ENCODE measurements around the gene SCO2. TPM values are rescaled to one million over a fixed set of nuclear protein-coding genes. Genes with fewer than 3 reads are reported as not detected.

SCO2 gene
- total RNA-seq, 1 experiment from 2014 or later = 7.0 TPM

DNA sequence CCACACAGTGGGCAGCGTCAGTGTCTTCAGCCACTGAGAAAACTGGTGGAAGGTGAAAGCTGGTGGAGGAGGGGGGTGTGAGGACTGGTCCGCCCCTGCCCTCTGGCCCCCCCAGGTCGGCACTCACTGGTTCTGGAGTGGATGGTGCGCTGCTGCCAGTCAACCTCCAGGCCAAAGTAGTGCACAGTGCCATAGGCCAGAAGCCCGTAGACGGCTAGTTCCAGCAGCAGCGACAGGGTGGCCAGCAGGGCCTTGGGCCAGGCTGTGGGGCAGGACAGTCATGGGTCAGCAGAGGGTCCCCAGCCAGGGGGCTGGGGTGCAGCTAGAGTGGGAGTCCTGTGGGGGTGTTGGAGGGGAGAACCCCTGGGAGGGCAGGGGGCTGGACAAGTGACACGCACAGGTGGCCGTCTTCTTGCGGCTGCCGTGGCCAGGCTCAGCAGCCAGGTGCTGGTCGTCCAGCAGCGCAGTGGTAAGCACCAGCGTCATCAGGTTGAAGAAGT is 20.1 kb downstream of the SCO2 start:
- ChIA-PET CTCF (no interaction called here), POLR2A (no interaction called here), RAD21 (ENCODE audit: low non-redundant PET in 1 of 2, low total read pairs in 2 of 2, uncharacterized antibody in 2 of 2, unreplicated experiment in 2 of 2) (no interaction called here)
- intact Hi-C loops (cut with micrococcal nuclease) = no loop called here
- Histone ChIP-seq H3K27me3 (ENCODE audit: insufficient read depth, low read length) (no peaks in the 10 kb centered on the region), H2AFZ (ENCODE audit: low read depth, low read length, poor library complexity, severe bottlenecking) (no peak overlapping the region), H3K4me2 (ENCODE audit: low read length) (no peak overlapping the region), H3K4me3 (replicated peaks in 1 of 2; ENCODE audit: low read depth in 1 of 2, low read length in 2 of 2) (no peak overlapping the region), H3K36me3 (ENCODE audit: control insufficient read depth in 1 of 2, insufficient read depth in 2 of 2, low read length in 2 of 2) (peaks cover 0 to 8% of the 10 kb centered on the region in 2 experiments; a peak in 1 of 4 replicates), H3K9ac (ENCODE audit: low read length) (no peak overlapping the region), H3K4me1 (ENCODE audit: control insufficient read depth in 1 of 2, insufficient read depth in 2 of 2, low read length in 2 of 2) (peaks cover 10 to 17% of the 10 kb centered on the region in 2 experiments), H3K9me2 (ENCODE audit: insufficient read depth) (no peaks in the 10 kb centered on the region), H3K9me3 (ENCODE audit: control insufficient read depth in 1 of 2, insufficient read depth in 1 of 2, low read depth in 1 of 2, low read length in 2 of 2) (no peaks in the 10 kb centered on the region), H3K79me2 (ENCODE audit: insufficient read depth, low read length) (peaks cover 40% of the 10 kb centered on the region), H3K27ac (ENCODE audit: low read depth, low read length) (peak overlapping the region; percentile 18; the same call in 1 of the 2 replicates), H4K20me1 (ENCODE audit: insufficient read depth) (no peaks in the 10 kb centered on the region)
- BruUV-seq (replicated peaks) = no TSS peak
- TF ChIP-seq CBX3 (IDR thresholded peaks at IDR 0.05; ENCODE audit: low read depth) = no peak
- no peak for TF ChIP-seq POLR2AphosphoS5 (IDR thresholded peaks at IDR 0.05; ENCODE audit: low read depth, low read length)
- no peak for TF ChIP-seq ZNF274 (IDR thresholded peaks at IDR 0.05; ENCODE audit: low read depth, low read length)
- no peak for TF ChIP-seq SRF (IDR thresholded peaks at IDR 0.05; ENCODE audit: low read depth)
- no peak for TF ChIP-seq TCF7L2 (IDR thresholded peaks at IDR 0.05; ENCODE audit: borderline replicate concordance, extremely low read depth, insufficient read depth, insufficient read length)
- no peak for TF ChIP-seq ZFX (IDR thresholded peaks at IDR 0.05)
- TF ChIP-seq EZH2phosphoT487 (IDR thresholded peaks at IDR 0.05; ENCODE audit: borderline replicate concordance) = no peak
- TF ChIP-seq EGR1 (IDR thresholded peaks at IDR 0.05; ENCODE audit: low read depth) = no peak
- TF ChIP-seq, protein P1, sequence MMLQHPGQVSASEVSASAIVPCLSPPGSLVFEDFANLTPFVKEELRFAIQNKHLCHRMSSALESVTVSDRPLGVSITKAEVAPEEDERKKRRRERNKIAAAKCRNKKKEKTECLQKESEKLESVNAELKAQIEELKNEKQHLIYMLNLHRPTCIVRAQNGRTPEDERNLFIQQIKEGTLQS (IDR thresholded peaks at IDR 0.05) = no peak
- DNase-seq (ENCODE audit: low read depth, low spot score) (no peak), ATAC-seq (no peak)

DNA sequence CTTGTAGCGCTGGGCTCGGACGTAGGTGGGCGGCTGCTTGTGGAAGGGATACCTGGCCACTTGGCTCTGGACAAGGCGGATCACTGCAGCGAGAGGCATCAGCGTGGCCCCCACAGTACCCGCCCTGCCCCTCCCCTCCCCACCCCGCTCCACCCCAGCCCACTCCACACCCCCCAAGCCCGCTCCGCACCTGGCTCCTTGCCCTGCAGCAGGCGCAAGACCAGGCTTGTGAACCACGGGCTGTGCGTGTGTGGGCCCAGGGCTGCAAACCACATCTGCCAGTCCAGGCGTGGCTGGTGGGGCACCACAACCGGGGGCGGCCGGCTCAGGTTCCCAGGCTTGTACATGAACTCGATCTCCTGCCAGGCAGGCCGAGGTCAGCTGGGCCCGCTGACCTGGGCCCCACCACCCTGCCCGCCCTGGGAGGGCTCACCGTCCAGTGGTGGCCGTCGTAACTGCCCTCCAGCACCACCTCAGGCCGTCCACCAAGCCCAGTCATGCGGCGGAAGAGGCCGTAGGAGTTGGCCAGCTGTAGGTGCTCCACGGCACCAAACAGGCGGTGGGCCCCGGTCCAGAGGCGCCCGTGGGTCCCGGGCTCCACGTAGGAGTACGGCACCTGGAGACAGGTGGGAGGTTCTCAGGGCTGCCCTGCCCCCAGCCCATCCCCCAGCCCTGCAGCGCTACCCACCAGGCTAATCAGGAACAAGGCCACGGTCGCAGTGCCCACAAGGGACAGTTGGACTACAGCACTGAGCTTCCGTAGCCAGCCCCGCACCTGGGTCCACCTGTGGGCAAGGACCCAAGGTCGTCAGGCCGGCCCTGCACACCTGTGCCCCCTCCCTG is 20.8 kb downstream of the SCO2 start:
- BruUV-seq (replicated peaks) = no TSS peak
- Histone ChIP-seq H3K9ac (ENCODE audit: low read length) (no peak overlapping the region), H3K9me3 (ENCODE audit: control insufficient read depth in 1 of 2, insufficient read depth in 1 of 2, low read depth in 1 of 2, low read length in 2 of 2) (no peaks in the 10 kb centered on the region), H3K9me2 (ENCODE audit: insufficient read depth) (no peaks in the 10 kb centered on the region), H3K27ac (ENCODE audit: low read depth, low read length) (no peak overlapping the region; the same call in 1 of the 2 replicates), H4K20me1 (ENCODE audit: insufficient read depth) (no peaks in the 10 kb centered on the region), H2AFZ (ENCODE audit: low read depth, low read length, poor library complexity, severe bottlenecking) (no peak overlapping the region), H3K36me3 (ENCODE audit: control insufficient read depth in 1 of 2, insufficient read depth in 2 of 2, low read length in 2 of 2) (peaks cover 0 to 8% of the 10 kb centered on the region in 2 experiments; a peak in 1 of 4 replicates), H3K27me3 (ENCODE audit: insufficient read depth, low read length) (no peaks in the 10 kb centered on the region), H3K4me2 (ENCODE audit: low read length) (no peak overlapping the region), H3K4me3 (replicated peaks in 1 of 2; ENCODE audit: low read depth in 1 of 2, low read length in 2 of 2) (no peak overlapping the region), H3K4me1 (ENCODE audit: control insufficient read depth in 1 of 2, insufficient read depth in 2 of 2, low read length in 2 of 2) (peaks cover 8 to 17% of the 10 kb centered on the region in 2 experiments), H3K79me2 (ENCODE audit: insufficient read depth, low read length) (peaks cover 32% of the 10 kb centered on the region)
- no peak for TF ChIP-seq POLR2AphosphoS5 (IDR thresholded peaks at IDR 0.05; ENCODE audit: low read depth, low read length)
- TF ChIP-seq, protein P2, sequence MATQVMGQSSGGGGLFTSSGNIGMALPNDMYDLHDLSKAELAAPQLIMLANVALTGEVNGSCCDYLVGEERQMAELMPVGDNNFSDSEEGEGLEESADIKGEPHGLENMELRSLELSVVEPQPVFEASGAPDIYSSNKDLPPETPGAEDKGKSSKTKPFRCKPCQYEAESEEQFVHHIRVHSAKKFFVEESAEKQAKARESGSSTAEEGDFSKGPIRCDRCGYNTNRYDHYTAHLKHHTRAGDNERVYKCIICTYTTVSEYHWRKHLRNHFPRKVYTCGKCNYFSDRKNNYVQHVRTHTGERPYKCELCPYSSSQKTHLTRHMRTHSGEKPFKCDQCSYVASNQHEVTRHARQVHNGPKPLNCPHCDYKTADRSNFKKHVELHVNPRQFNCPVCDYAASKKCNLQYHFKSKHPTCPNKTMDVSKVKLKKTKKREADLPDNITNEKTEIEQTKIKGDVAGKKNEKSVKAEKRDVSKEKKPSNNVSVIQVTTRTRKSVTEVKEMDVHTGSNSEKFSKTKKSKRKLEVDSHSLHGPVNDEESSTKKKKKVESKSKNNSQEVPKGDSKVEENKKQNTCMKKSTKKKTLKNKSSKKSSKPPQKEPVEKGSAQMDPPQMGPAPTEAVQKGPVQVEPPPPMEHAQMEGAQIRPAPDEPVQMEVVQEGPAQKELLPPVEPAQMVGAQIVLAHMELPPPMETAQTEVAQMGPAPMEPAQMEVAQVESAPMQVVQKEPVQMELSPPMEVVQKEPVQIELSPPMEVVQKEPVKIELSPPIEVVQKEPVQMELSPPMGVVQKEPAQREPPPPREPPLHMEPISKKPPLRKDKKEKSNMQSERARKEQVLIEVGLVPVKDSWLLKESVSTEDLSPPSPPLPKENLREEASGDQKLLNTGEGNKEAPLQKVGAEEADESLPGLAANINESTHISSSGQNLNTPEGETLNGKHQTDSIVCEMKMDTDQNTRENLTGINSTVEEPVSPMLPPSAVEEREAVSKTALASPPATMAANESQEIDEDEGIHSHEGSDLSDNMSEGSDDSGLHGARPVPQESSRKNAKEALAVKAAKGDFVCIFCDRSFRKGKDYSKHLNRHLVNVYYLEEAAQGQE (IDR thresholded peaks at IDR 0.05; ENCODE audit: low read depth) = no peak
- TF ChIP-seq, protein P1 (IDR thresholded peaks at IDR 0.05) = no peak
- ChIA-PET CTCF (no interaction called here), RAD21 (ENCODE audit: low non-redundant PET in 1 of 2, low total read pairs in 2 of 2, uncharacterized antibody in 2 of 2, unreplicated experiment in 2 of 2) (no interaction called here), POLR2A (no interaction called here)
- no peak for ATAC-seq
- no peak for DNase-seq (ENCODE audit: low read depth, low spot score)
- intact Hi-C loops (cut with micrococcal nuclease) = no loop called here

All from HCT116 (cell line).